ENCODE measurements around the gene MT1H. TPM values are rescaled to one million over a fixed set of nuclear protein-coding genes. Genes with fewer than 3 reads are reported as not detected.
"Not testable (repeated sequence)": the region's sequence is repeated elsewhere in the genome, so short reads cannot be mapped to it uniquely, and the experiment has no call there.

Gene MT1H
- total and polyA plus RNA-seq, 9 of the 15 experiments (the other 6 are each of a cell fraction or from before 2014, with no cell fraction given) = 0.13 to 0.37 TPM; not detected in 7

DNA sequence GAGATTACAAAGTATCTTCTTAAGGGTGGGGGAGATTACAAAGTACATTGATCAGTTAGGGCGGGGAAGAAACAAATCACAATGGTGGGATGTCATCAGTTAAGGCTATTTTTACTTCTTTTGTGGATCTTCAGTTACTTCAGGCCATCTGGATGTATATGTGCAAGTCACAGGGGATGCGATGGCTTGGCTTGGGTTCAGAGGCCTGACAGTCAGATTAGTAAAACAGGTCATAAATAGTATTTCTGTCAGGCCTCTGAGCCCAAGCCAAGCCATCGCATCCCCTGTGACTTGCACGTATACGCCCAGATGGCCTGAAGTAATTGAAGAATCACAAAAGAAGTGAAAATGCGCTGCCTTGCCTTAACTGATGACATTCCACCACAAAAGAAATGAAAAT, 5.0 kb downstream of the MT1H start:
- H3K4me2 ChIP-seq (ENCODE audit: insufficient read depth, low read length); in situ Hi-C loops (cut with MboI); POLR2A ChIA-PET; H3K79me2 ChIP-seq (ENCODE audit: control insufficient read depth, insufficient read depth, low read length); H3K4me1 ChIP-seq (replicated peaks in 1 of 2; ENCODE audit: control insufficient read depth in 2 of 2, insufficient read depth in 2 of 2, low read length in 2 of 2); ATAC-seq; H3K4me3 ChIP-seq; H3K9ac ChIP-seq (ENCODE audit: insufficient read depth in 1 of 2, low read depth in 2 of 2, low read length in 2 of 2); H3K9me1 ChIP-seq (ENCODE audit: control insufficient read depth, insufficient read depth, low read length); H4K20me1 ChIP-seq (replicated peaks; ENCODE audit: control insufficient read depth, insufficient read depth, low read length); H3K9me3 ChIP-seq (replicated peaks; ENCODE audit: control insufficient read depth, insufficient read depth, low read depth, low read length); H3K36me3 ChIP-seq (ENCODE audit: control insufficient read depth, insufficient read depth, low read length); H2AFZ ChIP-seq (ENCODE audit: low read depth, low read length); BruUV-seq (replicated peaks); H3K27ac ChIP-seq (ENCODE audit: extremely low read depth, low read depth, low read length); DNase-seq (ENCODE audit: extremely low read depth in 1 of 4, low spot score in 3 of 4); FAIRE-seq: not testable (repeated sequence)
- H3K27me3 ChIP-seq (ENCODE audit: control insufficient read depth in 2 of 2, insufficient read depth in 2 of 2, low read length in 2 of 2) = peaks cover 27 to 52% of the 10 kb centered on the region in 2 experiments
- intact Hi-C loops (cut with micrococcal nuclease) = loop anchor here (1.0 kb wide), 1 partner anchor 28 kb away; no protein-coding TSS in a partner anchor
- CTCF ChIA-PET (ENCODE audit: low intra/inter-chr PET ratio) = interaction anchor here (0.8 to 1.9 kb wide), 3 partner anchors 27 to 115 kb away, joined by 3 to 17 read pairs (median 11); no protein-coding TSS in a partner anchor
- 14% methylated on average over 6 of the region's 6 CpGs for WGBS (ENCODE audit: insufficient coverage, low coverage, missing lambda C conversion rate)
- TF ChIP-seq, protein P1, sequence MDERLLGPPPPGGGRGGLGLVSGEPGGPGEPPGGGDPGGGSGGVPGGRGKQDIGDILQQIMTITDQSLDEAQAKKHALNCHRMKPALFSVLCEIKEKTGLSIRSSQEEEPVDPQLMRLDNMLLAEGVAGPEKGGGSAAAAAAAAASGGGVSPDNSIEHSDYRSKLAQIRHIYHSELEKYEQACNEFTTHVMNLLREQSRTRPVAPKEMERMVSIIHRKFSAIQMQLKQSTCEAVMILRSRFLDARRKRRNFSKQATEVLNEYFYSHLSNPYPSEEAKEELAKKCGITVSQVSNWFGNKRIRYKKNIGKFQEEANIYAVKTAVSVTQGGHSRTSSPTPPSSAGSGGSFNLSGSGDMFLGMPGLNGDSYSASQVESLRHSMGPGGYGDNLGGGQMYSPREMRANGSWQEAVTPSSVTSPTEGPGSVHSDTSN (CRISPR knock-in tag; IDR thresholded peaks at IDR 0.05; ENCODE audit: low read depth) = not testable (repeated sequence)
- TF ChIP-seq, protein P1 (tag; conservative IDR thresholded peaks at IDR 0.05; ENCODE audit: low read depth) = 0 out of 2 replicates have a peak, but pooled peaks have one; percentile 29

Measured in K562 (cell line).